GM21737 (cell line): ENCODE data around the gene HDGFL2.
"Not testable (repeated sequence)": the region's sequence is repeated elsewhere in the genome, so short reads cannot be mapped to it uniquely, and the experiment has no call there.

Source experiments
- ATAC-seq: cut with Tn5 transposase; IDR thresholded peaks from one replicate; pipeline ENCODE4 v1.9.1; 2021; ENCODE audit warnings: mild to moderate bottlenecking, moderate library complexity; ENCODE audit not compliant: unreplicated experiment

The HDGFL2 gene

GRCh38 chr19:4529924-4530522 is 57.9 kb downstream of the HDGFL2 start:
- ATAC-seq = no peak

- ATAC-seq = no peak
Observed at GRCh38 chr19:4531562-4532165, 59.6 kb downstream of the HDGFL2 start.

DNA sequence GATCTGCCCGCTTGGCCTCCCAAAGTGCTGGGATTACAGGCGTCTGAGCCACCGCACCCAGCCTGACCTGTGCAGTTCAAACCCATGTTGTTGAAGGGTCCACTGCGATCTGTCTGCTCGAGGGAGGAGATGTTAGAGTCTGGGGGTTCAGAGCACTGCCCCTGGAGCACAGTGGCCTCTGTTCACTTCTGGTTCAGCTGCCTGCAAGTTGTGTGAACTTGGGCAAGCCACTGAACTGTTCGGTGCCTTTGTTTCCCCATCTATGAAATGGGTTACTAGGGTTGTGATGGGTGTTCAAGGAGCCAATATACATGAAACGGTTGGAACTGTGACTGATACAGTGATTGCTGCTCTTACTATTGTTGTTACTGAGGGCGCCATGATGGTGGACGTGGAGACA is 61.2 kb downstream of the HDGFL2 start:
- ATAC-seq = no peak

DNA sequence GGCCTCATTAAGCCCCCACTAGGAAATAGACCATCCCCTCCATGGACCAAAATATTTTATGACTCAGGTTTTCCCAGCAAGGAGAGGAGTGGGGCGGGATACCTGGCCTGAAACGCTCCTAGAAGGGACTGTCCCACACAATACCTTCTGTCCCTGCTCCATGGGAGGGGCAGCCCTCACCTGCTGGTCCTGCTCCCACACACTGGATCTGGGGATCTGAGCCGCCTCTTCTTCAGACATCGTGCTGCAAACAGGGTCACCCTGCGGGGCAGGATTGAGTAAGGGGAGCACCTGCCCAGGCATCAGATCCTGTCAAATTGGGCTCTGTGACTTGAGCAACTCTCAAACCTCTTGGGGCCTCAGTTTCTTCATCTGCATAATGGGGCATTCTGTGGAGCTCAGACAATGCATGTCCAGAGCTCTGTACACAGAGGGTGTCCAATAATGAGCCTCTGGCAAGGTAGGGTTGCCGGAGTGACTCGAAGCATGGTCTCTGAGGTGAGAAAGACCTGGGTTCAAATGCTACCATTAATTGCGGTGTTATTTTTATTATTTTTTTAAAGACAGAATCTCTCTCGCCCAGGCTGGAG is 61.8 kb downstream of the HDGFL2 start:
- ATAC-seq = no peak

- ATAC-seq = no peak
Observed at GRCh38 chr19:4534836-4535658, 63.0 kb downstream of the HDGFL2 start, which contains the start of gene PLIN5. PLIN5 (minus strand) TSS chr19:4535224; CDS start chr19:4534074, 1,150 bp downstream.

DNA sequence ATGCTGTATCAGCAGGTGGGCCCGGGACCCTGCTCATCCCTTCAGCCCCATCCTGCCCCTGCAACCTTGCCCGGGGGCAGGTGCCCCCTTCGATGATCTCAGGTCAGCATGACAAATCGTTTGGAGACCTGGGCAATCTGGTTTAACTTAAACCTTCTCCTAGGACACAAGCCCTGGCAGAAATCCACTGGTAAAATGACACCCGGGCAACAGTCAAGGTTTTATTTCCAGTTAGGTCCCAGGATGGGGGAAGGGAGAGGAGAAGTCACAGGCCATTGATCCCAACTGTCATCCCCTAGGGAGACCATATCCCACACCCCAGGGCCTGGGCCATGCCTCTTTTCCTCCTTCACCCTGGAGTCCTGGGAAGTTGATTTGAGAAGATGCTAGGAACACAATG is 64.7 kb downstream of the HDGFL2 start:
- no peak for ATAC-seq

GRCh38 chr19:4537953-4538600 is 66.0 kb downstream of the HDGFL2 start:
- ATAC-seq = no peak

DNA sequence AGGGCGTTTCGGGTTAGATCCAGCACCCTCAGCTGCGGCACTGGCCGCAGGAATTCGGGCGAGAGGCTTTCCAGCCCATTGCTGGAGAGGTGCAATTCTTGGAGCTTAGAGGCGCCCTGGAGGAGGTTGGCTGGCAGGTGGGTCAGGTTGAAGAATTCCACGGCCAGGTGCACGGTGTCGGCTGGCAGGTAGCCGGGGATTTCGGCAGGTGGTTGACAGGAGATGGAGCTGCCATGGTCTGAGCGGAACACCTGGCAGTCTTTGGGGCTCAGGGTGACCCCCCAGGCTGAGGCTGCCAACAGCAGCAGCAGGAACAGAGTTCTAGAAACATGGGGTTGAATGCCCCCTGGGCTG is 66.5 kb downstream of the HDGFL2 start:
- ATAC-seq = no peak

DNA sequence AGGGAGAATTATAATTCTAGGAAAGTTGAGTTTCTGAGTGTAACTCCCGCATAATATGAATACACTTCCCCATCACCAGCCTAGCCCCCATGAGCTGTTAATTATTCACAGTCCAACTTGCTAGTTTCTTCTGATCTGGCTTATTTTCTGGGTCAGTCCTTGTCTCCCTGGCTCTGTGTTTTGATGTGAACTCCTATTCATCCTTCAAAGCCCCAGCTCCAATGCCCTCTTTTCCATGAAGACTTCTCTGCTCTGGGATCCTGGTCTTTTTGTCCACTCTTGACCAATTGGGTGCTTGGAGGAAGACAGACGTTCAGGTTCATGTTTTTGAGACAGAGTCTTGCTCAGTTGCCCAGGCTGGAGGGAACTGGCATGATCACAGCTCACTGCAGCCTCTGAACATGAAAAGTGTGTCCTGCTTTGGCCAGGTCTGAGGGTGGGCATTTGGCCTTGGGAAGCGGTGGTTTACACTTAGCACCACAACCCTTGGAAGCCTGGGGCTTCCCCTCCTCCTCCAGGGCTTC is 67.1 kb downstream of the HDGFL2 start:
- ATAC-seq = no peak

GRCh38 chr19:4539693-4540581 is 67.8 kb downstream of the HDGFL2 start, which contains the start of gene LRG1:
LRG1 (minus strand) TSS chr19:4540036; CDS start chr19:4540013, 23 bp downstream.
- no peak for ATAC-seq

GRCh38 chr19:4541114-4541805 is 69.2 kb downstream of the HDGFL2 start:
- ATAC-seq = no peak

GRCh38 chr19:4541806-4542145 is 69.7 kb downstream of the HDGFL2 start:
- ATAC-seq = not testable (repeated sequence)

DNA sequence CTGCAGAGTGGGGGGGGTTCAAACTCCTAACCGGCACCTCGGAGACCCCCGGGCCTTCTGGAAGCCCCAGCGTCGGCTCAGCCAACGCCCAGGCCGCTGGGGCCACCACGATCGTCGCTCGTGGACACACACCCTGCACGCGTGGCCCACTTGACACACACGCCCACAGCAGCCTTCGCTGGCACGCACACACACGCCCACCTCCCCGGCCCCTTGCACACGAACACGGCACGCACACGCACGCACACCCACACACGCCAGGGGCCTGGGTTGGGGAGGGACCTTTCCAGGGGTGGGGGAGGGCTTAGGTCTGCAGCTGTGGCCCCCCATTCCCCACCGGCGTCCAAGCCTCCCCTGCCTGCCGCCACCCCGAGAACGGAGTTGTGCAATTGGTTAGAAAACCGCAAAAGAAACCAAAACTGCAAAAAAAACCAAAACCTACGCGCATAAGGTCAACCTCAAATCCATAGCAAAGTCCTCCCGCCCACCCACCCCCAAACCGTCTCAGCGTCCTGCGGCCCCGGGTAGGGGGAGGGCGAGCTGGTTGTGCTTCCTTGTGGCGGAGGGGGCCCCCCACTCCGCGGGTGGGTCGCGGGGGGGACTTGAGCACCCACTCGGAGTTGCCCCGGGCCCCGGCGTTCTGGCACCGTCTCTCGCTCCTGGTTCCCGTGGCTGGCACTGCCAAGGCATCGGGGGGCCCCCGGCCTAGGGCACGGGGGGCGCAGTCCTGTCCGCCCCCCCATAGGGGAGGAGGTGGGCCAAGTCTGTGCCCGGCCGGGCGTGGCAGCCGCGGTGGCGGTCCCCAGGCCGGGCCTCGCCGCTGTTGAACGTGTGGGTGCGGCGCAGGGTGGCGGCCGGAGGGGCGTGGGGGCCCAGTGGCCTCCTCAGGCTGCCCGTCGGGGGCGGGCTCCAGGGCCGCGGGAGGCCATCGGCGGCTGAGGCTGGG is 71.1 kb downstream of the HDGFL2 start:
- no peak for ATAC-seq

DNA sequence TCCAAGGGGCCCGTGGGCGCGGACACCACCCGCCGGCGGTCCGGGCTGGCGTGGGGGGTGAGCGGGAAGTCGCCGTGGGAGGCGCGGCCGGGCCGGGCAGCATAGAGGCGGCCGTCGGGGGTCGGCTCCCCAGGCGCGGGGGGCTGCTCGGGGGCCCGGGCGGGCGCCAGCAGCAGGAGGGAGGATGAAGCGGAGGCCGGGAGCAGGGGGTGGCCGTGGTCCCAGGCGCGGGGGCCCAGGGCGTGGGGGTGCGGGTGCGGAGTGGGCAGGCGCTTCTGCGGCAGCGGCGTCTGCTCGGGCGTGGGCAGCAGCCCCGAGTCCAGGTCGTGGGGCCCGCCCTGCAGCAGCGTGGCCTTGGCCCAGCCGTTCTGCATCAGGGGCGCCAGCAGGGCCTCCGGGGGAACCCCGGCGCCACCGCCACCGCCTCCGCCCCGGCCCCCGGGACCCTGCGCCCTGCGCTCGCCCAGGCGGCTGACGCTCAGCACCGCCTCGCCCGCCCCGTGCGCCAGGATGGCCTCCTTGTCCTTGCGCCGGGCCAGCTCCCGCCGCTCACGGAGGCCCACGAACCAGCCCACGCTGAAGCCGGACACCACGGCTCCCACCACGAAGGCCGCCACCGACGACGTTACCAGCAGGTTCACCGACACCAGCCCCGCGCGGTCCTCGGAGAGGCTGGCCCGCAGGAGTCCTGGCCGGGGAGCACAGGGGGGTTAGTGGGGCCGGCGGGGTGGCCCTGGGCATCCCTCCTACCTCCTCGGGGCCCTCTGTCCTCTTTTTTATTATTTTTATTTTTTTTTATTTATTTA is 71.9 kb downstream of the HDGFL2 start:
- no peak for ATAC-seq

DNA sequence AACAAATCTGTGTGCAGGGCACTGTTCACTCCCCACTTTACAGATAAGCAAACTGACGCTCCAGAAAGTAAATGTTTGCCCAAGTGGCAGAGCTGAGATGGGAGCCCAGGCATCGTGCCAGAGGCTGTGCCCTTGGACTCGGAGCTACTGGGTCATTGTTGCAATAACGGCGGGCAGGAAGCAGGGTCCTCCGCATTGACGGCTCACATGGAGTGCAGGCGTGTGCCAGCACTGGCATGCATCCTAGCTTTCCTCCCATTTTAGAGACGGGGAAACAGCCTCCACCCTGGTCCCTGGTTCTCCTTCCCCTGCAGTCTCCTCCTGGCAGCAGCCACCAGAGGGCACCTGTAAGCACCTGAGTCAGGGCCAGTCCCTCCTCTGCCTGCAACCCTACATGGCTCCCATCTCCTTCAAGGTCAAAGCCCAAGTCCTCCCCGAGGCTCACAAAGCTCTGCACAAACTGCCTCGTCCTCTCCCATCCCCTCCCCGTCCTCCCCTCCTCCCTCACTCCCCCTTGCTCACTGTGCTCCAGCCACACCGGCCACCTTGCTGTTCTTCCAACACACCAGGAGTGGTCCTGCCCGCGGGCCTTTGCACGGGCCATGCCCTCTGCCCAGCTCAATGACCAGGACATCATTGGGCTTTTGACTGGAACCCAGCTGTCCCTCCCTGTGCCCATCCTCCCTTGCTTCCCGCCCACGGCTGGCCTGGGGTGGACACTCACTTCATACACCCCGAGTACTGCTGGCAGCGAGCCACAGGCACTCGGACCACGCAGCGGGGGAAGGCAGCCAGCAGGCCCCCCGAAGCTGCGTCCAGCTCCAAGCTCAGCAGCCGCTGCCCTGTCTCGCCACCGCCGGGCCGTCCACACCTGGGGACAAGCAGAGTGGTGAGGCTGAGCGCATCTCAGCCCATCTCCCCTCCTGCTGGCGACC is 75.5 kb downstream of the HDGFL2 start:
- ATAC-seq = no peak

GRCh38 chr19:4548238-4548584 is 76.1 kb downstream of the HDGFL2 start:
- ATAC-seq = no peak
